ENCODE data around the gene SNCAIP.

DNA sequence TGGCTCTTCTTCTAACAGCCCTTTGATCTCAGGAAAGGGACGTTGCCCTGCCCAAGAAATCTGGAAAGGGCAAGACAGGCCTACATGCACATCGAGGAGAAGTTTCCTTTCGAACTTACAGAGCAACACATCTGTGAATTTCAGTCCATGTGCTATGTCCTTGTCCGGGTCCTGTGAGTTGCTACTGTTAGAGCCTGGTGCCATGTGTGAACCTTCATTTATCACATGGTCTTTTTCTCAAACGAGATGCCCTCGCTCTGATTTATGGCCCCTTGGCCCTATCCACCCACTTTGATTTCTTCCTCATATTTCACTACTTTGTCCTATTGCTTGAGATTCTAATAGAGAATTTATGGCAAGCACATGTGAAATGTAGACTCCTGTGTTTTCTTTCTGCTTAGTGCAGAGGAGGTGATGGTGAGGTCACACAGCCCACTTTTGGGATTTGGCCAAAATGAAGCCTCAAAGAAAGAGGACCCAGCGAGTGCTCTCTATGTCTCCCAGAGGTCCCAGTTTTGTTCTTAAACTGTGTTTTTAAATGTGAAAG is 153.1 kb downstream of the SNCAIP start:
- TF ChIP-seq, protein P1, sequence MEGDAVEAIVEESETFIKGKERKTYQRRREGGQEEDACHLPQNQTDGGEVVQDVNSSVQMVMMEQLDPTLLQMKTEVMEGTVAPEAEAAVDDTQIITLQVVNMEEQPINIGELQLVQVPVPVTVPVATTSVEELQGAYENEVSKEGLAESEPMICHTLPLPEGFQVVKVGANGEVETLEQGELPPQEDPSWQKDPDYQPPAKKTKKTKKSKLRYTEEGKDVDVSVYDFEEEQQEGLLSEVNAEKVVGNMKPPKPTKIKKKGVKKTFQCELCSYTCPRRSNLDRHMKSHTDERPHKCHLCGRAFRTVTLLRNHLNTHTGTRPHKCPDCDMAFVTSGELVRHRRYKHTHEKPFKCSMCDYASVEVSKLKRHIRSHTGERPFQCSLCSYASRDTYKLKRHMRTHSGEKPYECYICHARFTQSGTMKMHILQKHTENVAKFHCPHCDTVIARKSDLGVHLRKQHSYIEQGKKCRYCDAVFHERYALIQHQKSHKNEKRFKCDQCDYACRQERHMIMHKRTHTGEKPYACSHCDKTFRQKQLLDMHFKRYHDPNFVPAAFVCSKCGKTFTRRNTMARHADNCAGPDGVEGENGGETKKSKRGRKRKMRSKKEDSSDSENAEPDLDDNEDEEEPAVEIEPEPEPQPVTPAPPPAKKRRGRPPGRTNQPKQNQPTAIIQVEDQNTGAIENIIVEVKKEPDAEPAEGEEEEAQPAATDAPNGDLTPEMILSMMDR (IDR thresholded peaks at IDR 0.05; ENCODE audit: low read length) = no peak
- no peak for TF ChIP-seq EZH2 (IDR thresholded peaks at IDR 0.05; ENCODE audit: borderline replicate concordance, low read length)

Data from OCI-LY1 (cell line).